Caco-2 (cell line): ENCODE data around the gene HOMER2. TPM values are rescaled to one million over a fixed set of nuclear protein-coding genes. Genes with fewer than 3 reads are reported as not detected.
A peak's percentile ranks its signal among the peaks of the same experiment; 100 is the strongest.

ENCODE experiments used
- BruUV-seq: library from RNA; stranded (reverse); fragments of 400-500 nt; replicated peaks from 2 replicates; lab custom pipeline; 2021; lab: Mats Ljungman, UMichigan
- CTCF ChIA-PET: fragments of 300-600 bp; sonication (Branson Sonifier 250); formaldehyde crosslinking; loops from one replicate; lab custom pipeline; 2022; ENCODE audit warnings: antibody characterized with exemption; lab: Charles Lee
- POLR2A ChIA-PET: fragments of 300-600 bp; sonication (Branson Sonifier 250); formaldehyde crosslinking; loops from one replicate; lab custom pipeline; 2022; ENCODE audit warnings: antibody characterized with exemption; lab: Charles Lee
- DNase-seq, 2 experiments: peaks; one replicate each; pipeline versions ENCODE4 v3.0.0 to v3.0.0-alpha.2; 2020 to 2022
- H3K27me3 ChIP-seq: replicated peaks from 2 replicates; pipeline ENCODE4 v1.6.0; 2011; ENCODE audit warnings: low read length; ENCODE audit not compliant: control insufficient read depth, insufficient read depth
- H3K36me3 ChIP-seq: 2 replicates; pipeline ENCODE4 v1.5.1; 2011; ENCODE audit warnings: low read length; ENCODE audit not compliant: control insufficient read depth, insufficient read depth
- H3K4me1 ChIP-seq: fragments of 250-450 bp; sonication (Bioruptor Pico); 2 replicates; pipeline ENCODE4 v1.5.1; 2020; ENCODE audit warnings: mild to moderate bottlenecking
- H3K4me3 ChIP-seq: 2 replicates; pipeline ENCODE4 v1.5.1; 2011; ENCODE audit warnings: low read depth, mild to moderate bottlenecking, control low read depth, low read length
- H3K9me3 ChIP-seq: fragments of 250-450 bp; sonication (Bioruptor Pico); 2 replicates; pipeline ENCODE4 v1.5.1; 2020; ENCODE audit warnings: mild to moderate bottlenecking, moderate library complexity
- H3K27ac Mint-ChIP-seq: one replicate; pipeline ENCODE4 v1.8.0; 2022; ENCODE audit warnings: mixed read lengths; ENCODE audit not compliant: unreplicated experiment
- H3K27me3 Mint-ChIP-seq: one replicate; pipeline ENCODE4 v1.8.0; 2022; ENCODE audit warnings: mixed read lengths; ENCODE audit not compliant: insufficient read depth, unreplicated experiment
- H3K36me3 Mint-ChIP-seq: one replicate; pipeline ENCODE4 v1.8.0; 2022; ENCODE audit warnings: mild to moderate bottlenecking, mixed read lengths; ENCODE audit not compliant: insufficient read depth, unreplicated experiment
- H3K4me1 Mint-ChIP-seq: one replicate; pipeline ENCODE4 v1.8.0; 2022; ENCODE audit warnings: low read depth, mixed read lengths; ENCODE audit not compliant: unreplicated experiment
- H3K4me3 Mint-ChIP-seq: one replicate; pipeline ENCODE4 v1.8.0; 2022; ENCODE audit warnings: mild to moderate bottlenecking, moderate library complexity, mixed read lengths; ENCODE audit not compliant: unreplicated experiment
- H3K9me3 Mint-ChIP-seq: one replicate; pipeline ENCODE4 v1.8.0; 2022; ENCODE audit warnings: mixed read lengths; ENCODE audit not compliant: unreplicated experiment
- intact Hi-C: fragments of 100-400 bp; cut with micrococcal nuclease; formaldehyde crosslinking; loops from one replicate; pipeline ENCODE4 v1.10.0; 2022; ENCODE audit not compliant: unreplicated experiment
- total RNA-seq: library from RNA; stranded (reverse); gene quantifications from 2 replicates; pipeline ENCODE4 v1.2.3, GENCODE V29; 2022
- TF ChIP-seq, protein P1 (sequence below), 2 experiments: fragments of 200-600 bp in 1 of 2; IDR thresholded peaks; 1 replicate in 1 of 2; 2 replicates in 1 of 2; pipeline versions ENCODE4 v1.5.1 to v1.8.0; 2011 to 2022; ENCODE audit warnings: antibody characterized with exemption in 1 of 2, control low read depth in 1 of 2, inconsistent platforms in 1 of 2, low read depth in 1 of 2, low read length in 1 of 2, mild to moderate bottlenecking in 1 of 2, moderate library complexity in 1 of 2; ENCODE audit not compliant: insufficient read depth in 1 of 2, severe bottlenecking in 1 of 2, unreplicated experiment in 1 of 2

Gene HOMER2
- total RNA-seq, 1 experiment from 2014 or later = 5.5 TPM

DNA sequence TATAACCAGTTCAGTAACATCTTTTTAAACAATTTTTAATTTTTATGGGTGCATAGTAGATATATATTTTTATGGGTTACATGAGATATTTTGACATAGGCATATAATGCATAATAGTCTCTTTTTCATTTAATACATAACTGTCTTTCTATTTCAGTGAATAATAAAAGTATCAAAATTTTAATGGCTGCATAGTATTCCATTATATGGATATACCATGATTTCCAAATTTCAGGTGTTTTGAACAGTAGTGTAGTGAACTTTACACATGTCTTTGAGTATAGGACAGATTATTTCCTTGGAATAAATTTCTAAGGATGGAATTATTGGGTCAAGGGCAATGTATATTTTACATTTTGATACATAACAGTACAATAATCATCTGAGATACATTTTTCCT, 132.4 kb downstream of the HOMER2 start:
- no peaks in the 10 kb centered on the region for H3K27me3 Mint-ChIP-seq
- Histone ChIP-seq H3K36me3 (no peaks in the 10 kb centered on the region; the same call in 1 of the 2 replicates), H3K27me3 (no peaks in the 10 kb centered on the region), H3K4me1 (no peaks in the 10 kb centered on the region), H3K9me3 (no peaks in the 10 kb centered on the region), H3K4me3 (no peak overlapping the region)
- no TSS peak for BruUV-seq
- intact Hi-C loops = no loop called here
- no peak overlapping the region for H3K27ac Mint-ChIP-seq
- DNase-seq = no peak
- H3K9me3 Mint-ChIP-seq = no peaks in the 10 kb centered on the region
- TF ChIP-seq, protein P1, sequence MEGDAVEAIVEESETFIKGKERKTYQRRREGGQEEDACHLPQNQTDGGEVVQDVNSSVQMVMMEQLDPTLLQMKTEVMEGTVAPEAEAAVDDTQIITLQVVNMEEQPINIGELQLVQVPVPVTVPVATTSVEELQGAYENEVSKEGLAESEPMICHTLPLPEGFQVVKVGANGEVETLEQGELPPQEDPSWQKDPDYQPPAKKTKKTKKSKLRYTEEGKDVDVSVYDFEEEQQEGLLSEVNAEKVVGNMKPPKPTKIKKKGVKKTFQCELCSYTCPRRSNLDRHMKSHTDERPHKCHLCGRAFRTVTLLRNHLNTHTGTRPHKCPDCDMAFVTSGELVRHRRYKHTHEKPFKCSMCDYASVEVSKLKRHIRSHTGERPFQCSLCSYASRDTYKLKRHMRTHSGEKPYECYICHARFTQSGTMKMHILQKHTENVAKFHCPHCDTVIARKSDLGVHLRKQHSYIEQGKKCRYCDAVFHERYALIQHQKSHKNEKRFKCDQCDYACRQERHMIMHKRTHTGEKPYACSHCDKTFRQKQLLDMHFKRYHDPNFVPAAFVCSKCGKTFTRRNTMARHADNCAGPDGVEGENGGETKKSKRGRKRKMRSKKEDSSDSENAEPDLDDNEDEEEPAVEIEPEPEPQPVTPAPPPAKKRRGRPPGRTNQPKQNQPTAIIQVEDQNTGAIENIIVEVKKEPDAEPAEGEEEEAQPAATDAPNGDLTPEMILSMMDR (IDR thresholded peaks at IDR 0.05; ENCODE audit: insufficient read depth in 1 of 2, low read depth in 1 of 2, low read length in 1 of 2, severe bottlenecking in 1 of 2, unreplicated experiment in 1 of 2) = no peak
- H3K4me1 Mint-ChIP-seq = peaks cover 6% of the 10 kb centered on the region
- peaks cover 62% of the 10 kb centered on the region for H3K36me3 Mint-ChIP-seq
- ChIA-PET POLR2A (no interaction called here), CTCF (no interaction called here)
- no peak overlapping the region for H3K4me3 Mint-ChIP-seq

DNA sequence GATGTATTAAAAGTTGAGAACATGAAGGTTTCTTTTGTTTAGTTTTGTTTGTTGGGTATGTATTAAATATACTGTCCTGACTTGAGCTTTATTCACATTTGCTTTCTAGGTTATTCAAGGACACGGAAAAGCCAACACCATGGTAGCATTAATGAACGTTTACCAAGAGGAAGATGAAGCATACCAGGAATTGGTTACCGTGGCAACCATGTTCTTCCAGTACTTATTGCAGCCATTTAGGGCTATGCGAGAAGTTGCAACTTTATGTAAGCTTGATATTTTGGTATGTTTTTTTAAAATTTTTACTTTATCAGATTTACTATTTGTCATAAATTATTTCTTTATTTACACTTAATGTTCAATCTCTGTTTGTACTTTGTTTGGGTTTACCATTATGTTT, 139.5 kb downstream of the HOMER2 start:
- Mint-ChIP-seq H3K4me1 (peaks cover 15% of the 10 kb centered on the region), H3K27me3 (no peaks in the 10 kb centered on the region), H3K4me3 (no peak overlapping the region), H3K9me3 (no peaks in the 10 kb centered on the region), H3K27ac (no peak overlapping the region), H3K36me3 (peaks cover 39% of the 10 kb centered on the region)
- BruUV-seq = no TSS peak
- H3K4me1 ChIP-seq = no peaks in the 10 kb centered on the region
- H3K4me3 ChIP-seq = no peak overlapping the region
- POLR2A ChIA-PET = interaction anchor here (0.6 kb wide), 1 partner anchor 229 kb away, joined by 3 read pairs; no protein-coding TSS in a partner anchor
- no peak for DNase-seq
- no peaks in the 10 kb centered on the region for H3K27me3 ChIP-seq
- no peaks in the 10 kb centered on the region for H3K9me3 ChIP-seq
- CTCF ChIA-PET = no interaction called here
- intact Hi-C loops = no loop called here
- H3K36me3 ChIP-seq = no peaks in the 10 kb centered on the region
- TF ChIP-seq, protein P1 (IDR thresholded peaks at IDR 0.05; ENCODE audit: insufficient read depth in 1 of 2, low read depth in 1 of 2, low read length in 1 of 2, severe bottlenecking in 1 of 2, unreplicated experiment in 1 of 2) = no peak

DNA sequence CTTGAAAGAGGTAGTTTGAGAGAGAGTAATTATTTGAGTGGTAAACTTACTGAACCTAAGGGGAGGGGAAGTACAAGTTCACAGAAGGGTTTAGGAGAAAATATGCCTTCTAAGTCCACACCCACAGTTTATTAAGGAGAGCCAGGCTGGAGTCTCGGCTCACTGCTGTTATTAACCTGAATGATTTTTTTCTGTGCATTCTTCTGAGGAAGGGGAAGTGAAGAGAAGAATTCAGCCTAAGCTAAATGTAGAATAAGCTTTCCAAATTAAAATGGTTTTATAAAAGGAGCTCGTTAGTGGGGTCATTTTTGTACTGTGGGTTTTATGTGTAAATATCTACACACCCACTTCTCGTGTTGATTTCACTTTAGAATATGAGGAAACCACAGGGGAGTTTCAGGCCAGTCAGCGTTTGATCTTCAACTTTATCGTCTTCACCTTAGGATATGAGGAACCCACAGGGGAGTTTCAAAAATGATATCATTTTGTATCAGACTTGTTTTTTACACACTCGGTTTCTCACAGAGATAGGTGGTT, 141.6 kb downstream of the HOMER2 start:
- BruUV-seq = TSS peak; percentile 59
- H3K27ac Mint-ChIP-seq = peak overlapping the region; percentile 81
- Histone ChIP-seq H3K4me1 (no peaks in the 10 kb centered on the region), H3K27me3 (no peaks in the 10 kb centered on the region), H3K36me3 (no peaks in the 10 kb centered on the region), H3K4me3 (peak overlapping the region; percentile 87), H3K9me3 (no peaks in the 10 kb centered on the region)
- peaks cover 28% of the 10 kb centered on the region for H3K36me3 Mint-ChIP-seq
- peak overlapping the region; percentile 87 for H3K4me3 Mint-ChIP-seq
- intact Hi-C loops = no loop called here
- POLR2A ChIA-PET = no interaction called here
- TF ChIP-seq, protein P1 (IDR thresholded peaks at IDR 0.05; ENCODE audit: insufficient read depth in 1 of 2, low read depth in 1 of 2, low read length in 1 of 2, severe bottlenecking in 1 of 2, unreplicated experiment in 1 of 2) = no peak
- CTCF ChIA-PET = interaction anchor here (1.3 kb wide), 1 partner anchor 60 kb away, joined by 4 read pairs; no protein-coding TSS in a partner anchor
- no peaks in the 10 kb centered on the region for H3K9me3 Mint-ChIP-seq
- H3K4me1 Mint-ChIP-seq = peaks cover 9% of the 10 kb centered on the region
- DNase-seq = peak in 1 of 2 experiments; percentile 1
- no peaks in the 10 kb centered on the region for H3K27me3 Mint-ChIP-seq
